BJ (cell line): ENCODE data around the gene STXBP5L. TPM values are rescaled to one million over a fixed set of nuclear protein-coding genes. Genes with fewer than 3 reads are reported as not detected.

Source experiments
- CTCF ChIA-PET: fragments of 350-600 bp; formaldehyde crosslinking; extraction: SDS; loops from one replicate; lab custom pipeline; 2021; ENCODE audit warnings: antibody characterized with exemption, inconsistent platforms; lab: Yijun Ruan, JAX
- POLR2A ChIA-PET: fragments of 300-600 bp; sonication (Branson Sonifier 250); formaldehyde crosslinking; extraction: SDS; loops from one replicate; lab custom pipeline; 2021; ENCODE audit warnings: antibody characterized with exemption; lab: Charles Lee
- DNase-seq: peaks from one replicate; pipeline ENCODE4 v3.0.0-alpha.2; 2011; ENCODE audit warnings: low read depth
- H3K27me3 ChIP-seq: 2 replicates; pipeline ENCODE4 v1.6.0; 2011; ENCODE audit warnings: low read length; ENCODE audit not compliant: control insufficient read depth, insufficient read depth
- H3K36me3 ChIP-seq: 2 replicates; pipeline ENCODE4 v1.5.1; 2011; ENCODE audit warnings: low read length; ENCODE audit not compliant: control insufficient read depth, insufficient read depth
- H3K4me3 ChIP-seq: 2 replicates; pipeline ENCODE4 v1.5.1; 2011; ENCODE audit warnings: low read depth, mild to moderate bottlenecking, control low read depth, low read length
- CTCF ChIP-seq: IDR thresholded peaks from 2 replicates; pipeline ENCODE4 v1.5.1; 2011; ENCODE audit warnings: low read depth, mild to moderate bottlenecking, control low read depth, inconsistent platforms, low read length, moderate library complexity; ENCODE audit not compliant: insufficient read depth
- polyA plus RNA-seq: library from polyadenylated mRNA; depleted of rRNA; stranded (reverse); fragments of >200 nt; gene quantifications from 2 replicates; pipeline ENCODE4 v1.2.3, GENCODE V29; 2011

STXBP5L gene
- polyA plus RNA-seq, 1 experiment, result not detected

- POLR2A ChIA-PET, result no interaction called here
- Histone ChIP-seq H3K4me3 (no peak overlapping the region), H3K36me3 (no peaks in the 10 kb centered on the region), H3K27me3 (no peaks in the 10 kb centered on the region)
- no peak for DNase-seq
- TF ChIP-seq CTCF, result no peak
- CTCF ChIA-PET, result interaction anchor here (0.8 kb wide), 1 partner anchor 9 kb away, joined by 3 read pairs; no protein-coding TSS in a partner anchor
Measured at GRCh38 chr3:121126033-121126706, 218.2 kb downstream of the STXBP5L start.

GRCh38 chr3:121126707-121127035 is 218.7 kb downstream of the STXBP5L start:
- no peak for TF ChIP-seq CTCF
- POLR2A ChIA-PET, result no interaction called here
- DNase-seq, result no peak
- Histone ChIP-seq H3K27me3 (no peaks in the 10 kb centered on the region), H3K4me3 (no peak overlapping the region), H3K36me3 (no peaks in the 10 kb centered on the region)
- CTCF ChIA-PET, result interaction anchor here (0.8 kb wide), 1 partner anchor 9 kb away, joined by 3 read pairs; no protein-coding TSS in a partner anchor

GRCh38 chr3:121152573-121152972 is 244.6 kb downstream of the STXBP5L start:
- DNase-seq, result no peak
- Histone ChIP-seq H3K36me3 (no peaks in the 10 kb centered on the region), H3K4me3 (no peak overlapping the region), H3K27me3 (no peaks in the 10 kb centered on the region)
- POLR2A ChIA-PET, result no interaction called here
- CTCF ChIA-PET, result no interaction called here
- no peak for TF ChIP-seq CTCF

- DNase-seq, result no peak
- no peaks in the 10 kb centered on the region for H3K36me3 ChIP-seq
- no peaks in the 10 kb centered on the region for H3K27me3 ChIP-seq
- TF ChIP-seq CTCF, result no peak
- no peak overlapping the region for H3K4me3 ChIP-seq
- ChIA-PET POLR2A (no interaction called here), CTCF (interaction anchor here (0.7 kb wide), 1 partner anchor 11 kb away, joined by 3 read pairs; no protein-coding TSS in a partner anchor)
Measured at GRCh38 chr3:121153851-121154250, 245.8 kb downstream of the STXBP5L start.

- Histone ChIP-seq H3K27me3 (no peaks in the 10 kb centered on the region), H3K4me3 (no peak overlapping the region), H3K36me3 (no peaks in the 10 kb centered on the region)
- CTCF ChIA-PET, result no interaction called here
- no peak for TF ChIP-seq CTCF
- POLR2A ChIA-PET, result no interaction called here
- DNase-seq, result no peak
Measured at GRCh38 chr3:121155028-121155427, 247.0 kb downstream of the STXBP5L start.
